Tibial nerve (tissue), 4 donors: ENCODE measurements around the gene NUDT16L1. TPM values are rescaled to one million over a fixed set of nuclear protein-coding genes. Genes with fewer than 3 reads are reported as not detected.

Experiments
- DNase-seq, 2 donors: peaks; one replicate each; pipeline ENCODE4 v3.0.0-alpha.2; 2019; ENCODE audit warnings: low spot score in 2 of 2
- H3K27ac ChIP-seq, 4 donors: fragments of 200-600 bp; sonication (generic) in 3 of 4; one replicate each; pipeline ENCODE4 v1.5.1; 2017 to 2019; ENCODE audit warnings: mild to moderate bottlenecking in 1 of 4
- H3K27me3 ChIP-seq, 2 donors: fragments of 200-600 bp; sonication (generic) in 1 of 2; one replicate each; pipeline versions ENCODE4 v1.5.1 to v1.6.0; 2017 to 2019
- H3K36me3 ChIP-seq, 3 donors: fragments of 200-600 bp; sonication (generic); one replicate each; pipeline ENCODE4 v1.5.1; 2018 to 2019
- H3K4me1 ChIP-seq, 4 donors: fragments of 200-600 bp; sonication (generic) in 3 of 4; one replicate each; pipeline ENCODE4 v1.5.1; 2017 to 2019
- H3K4me3 ChIP-seq, 4 donors: fragments of 200-600 bp; sonication (generic) in 3 of 4; one replicate each; pipeline ENCODE4 v1.5.1; 2017 to 2019; ENCODE audit warnings: mild to moderate bottlenecking in 1 of 4, moderate library complexity in 1 of 4
- H3K9me3 ChIP-seq, 4 donors: fragments of 200-600 bp; sonication (generic) in 3 of 4; one replicate each; pipeline ENCODE4 v1.5.1; 2017 to 2019
- EP300 ChIP-seq, 2 donors: sonication (generic); formaldehyde crosslinking; IDR thresholded peaks; one replicate each; pipeline ENCODE4 v1.6.1; 2017; ENCODE audit warnings: antibody characterized with exemption in 2 of 2, mild to moderate bottlenecking in 1 of 2
- POLR2A ChIP-seq, 2 donors: fragments of 450-650 bp; IDR thresholded peaks; one replicate each; pipeline ENCODE4 v1.6.1; 2017; ENCODE audit warnings: antibody characterized with exemption in 2 of 2, mild to moderate bottlenecking in 2 of 2, moderate library complexity in 2 of 2
- WGBS, 2 donors: methylation state at CpG; one replicate each; pipeline ENCODE4 v1.1.5; 2018; 5-methylcytosine and 5-hydroxymethylcytosine counted together
- total RNA-seq, 4 donors: library from RNA; depleted of rRNA; stranded (reverse); fragments of >200 nt; gene quantifications; one replicate each; pipeline ENCODE4 v1.1.0, GENCODE V29; 2016
- TF ChIP-seq, protein P1 (sequence below), 5 experiments: fragments of 200-600 bp in 3 of 5; fragments of 450-650 bp in 2 of 5; sonication (generic) in 3 of 5; IDR thresholded peaks; one replicate each; pipeline ENCODE4 v1.5.1; 2016 to 2019; ENCODE audit warnings: antibody characterized with exemption in 5 of 5, mild to moderate bottlenecking in 3 of 5, moderate library complexity in 2 of 5

Gene NUDT16L1
- total RNA-seq, 4 donors from 2014 or later: 30.3 to 63.7 (median 48.5) TPM

DNA sequence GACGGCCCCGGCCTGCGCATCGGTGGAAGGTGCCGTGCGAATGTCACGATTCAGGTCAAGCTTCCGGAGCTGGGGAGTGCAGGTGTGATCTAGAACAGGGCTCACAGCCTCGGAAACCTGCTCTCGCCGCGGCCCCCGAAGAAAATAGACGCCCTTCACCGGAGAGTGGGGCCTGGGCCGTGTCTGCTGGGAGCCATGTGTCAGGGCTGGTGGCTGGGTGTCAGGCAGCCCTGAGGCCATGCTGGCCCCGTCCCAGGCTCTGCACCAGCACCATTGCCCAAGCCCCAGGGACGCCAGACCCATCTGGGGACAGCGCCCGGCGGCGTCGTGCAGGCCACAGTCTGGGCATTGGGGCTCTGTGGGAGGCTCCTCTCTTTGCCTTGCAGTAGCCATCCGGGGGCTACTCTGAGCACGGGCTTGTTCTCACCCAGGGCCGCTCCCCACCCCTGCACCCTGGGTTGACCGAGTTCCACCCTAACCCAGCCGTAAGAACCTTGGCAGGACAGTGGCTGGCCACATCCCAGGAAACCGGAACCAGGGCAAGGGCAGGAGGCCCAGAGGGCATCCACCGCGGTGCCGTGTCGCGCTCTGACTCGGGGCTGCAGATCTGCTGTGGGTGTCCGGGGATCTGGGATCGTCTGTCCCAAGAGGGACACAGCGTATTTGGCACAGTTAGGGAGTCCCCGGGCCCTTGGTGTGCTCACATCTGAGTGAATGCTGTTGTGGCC is 5.3 kb upstream of the NUDT16L1 start:
- no peak overlapping the region for H3K4me3 ChIP-seq
- peaks cover 0 to 76% (median 12%) of the 10 kb centered on the region in 3 donors for H3K36me3 ChIP-seq
- H3K27me3 ChIP-seq: no peaks in the 10 kb centered on the region
- no peak overlapping the region for H3K27ac ChIP-seq
- WGBS, 2 donors: 80 to 90% methylated on average over 22 to 39 of the region's 39 CpGs
- H3K9me3 ChIP-seq: no peaks in the 10 kb centered on the region
- H3K4me1 ChIP-seq: peaks cover 0 to 10% (median 5%) of the 10 kb centered on the region in 4 donors
- TF ChIP-seq EP300 (IDR thresholded peaks at IDR 0.05) (no peak), POLR2A (IDR thresholded peaks at IDR 0.05) (no peak)
- TF ChIP-seq, protein P1, sequence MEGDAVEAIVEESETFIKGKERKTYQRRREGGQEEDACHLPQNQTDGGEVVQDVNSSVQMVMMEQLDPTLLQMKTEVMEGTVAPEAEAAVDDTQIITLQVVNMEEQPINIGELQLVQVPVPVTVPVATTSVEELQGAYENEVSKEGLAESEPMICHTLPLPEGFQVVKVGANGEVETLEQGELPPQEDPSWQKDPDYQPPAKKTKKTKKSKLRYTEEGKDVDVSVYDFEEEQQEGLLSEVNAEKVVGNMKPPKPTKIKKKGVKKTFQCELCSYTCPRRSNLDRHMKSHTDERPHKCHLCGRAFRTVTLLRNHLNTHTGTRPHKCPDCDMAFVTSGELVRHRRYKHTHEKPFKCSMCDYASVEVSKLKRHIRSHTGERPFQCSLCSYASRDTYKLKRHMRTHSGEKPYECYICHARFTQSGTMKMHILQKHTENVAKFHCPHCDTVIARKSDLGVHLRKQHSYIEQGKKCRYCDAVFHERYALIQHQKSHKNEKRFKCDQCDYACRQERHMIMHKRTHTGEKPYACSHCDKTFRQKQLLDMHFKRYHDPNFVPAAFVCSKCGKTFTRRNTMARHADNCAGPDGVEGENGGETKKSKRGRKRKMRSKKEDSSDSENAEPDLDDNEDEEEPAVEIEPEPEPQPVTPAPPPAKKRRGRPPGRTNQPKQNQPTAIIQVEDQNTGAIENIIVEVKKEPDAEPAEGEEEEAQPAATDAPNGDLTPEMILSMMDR (IDR thresholded peaks at IDR 0.05): no peak
- no peak for DNase-seq

DNA sequence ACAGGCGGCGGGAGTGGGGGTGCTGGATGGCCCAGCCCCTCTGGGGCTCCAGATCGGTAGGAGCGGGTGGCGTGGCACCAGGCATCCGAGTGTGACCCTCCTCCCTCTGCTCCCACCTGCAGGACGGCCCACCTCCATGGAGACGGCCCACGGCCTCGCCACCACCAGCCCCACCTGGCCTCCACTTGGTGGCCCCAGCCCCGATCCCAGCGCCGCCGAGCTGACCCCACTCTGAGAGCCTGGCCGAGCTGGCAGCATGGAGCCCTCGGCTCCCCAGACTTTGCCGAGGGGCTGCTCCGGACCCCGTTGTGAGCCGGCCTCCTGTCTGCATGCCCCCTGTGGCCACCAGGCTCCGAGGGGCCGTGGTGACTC is 4.7 kb upstream of the NUDT16L1 start:
- H3K4me1 ChIP-seq: peaks cover 0 to 12% (median 6%) of the 10 kb centered on the region in 4 donors
- 73 to 91% methylated on average over 5 to 20 of the region's 22 CpGs for WGBS, 2 donors
- H3K27ac ChIP-seq: no peak overlapping the region
- peaks cover 0 to 70% (median 12%) of the 10 kb centered on the region in 3 donors for H3K36me3 ChIP-seq
- no peaks in the 10 kb centered on the region for H3K27me3 ChIP-seq
- no peaks in the 10 kb centered on the region for H3K9me3 ChIP-seq
- H3K4me3 ChIP-seq: no peak overlapping the region
- DNase-seq: no peak
- TF ChIP-seq EP300 (IDR thresholded peaks at IDR 0.05): no peak
- TF ChIP-seq POLR2A (IDR thresholded peaks at IDR 0.05): no peak
- TF ChIP-seq, protein P1 (IDR thresholded peaks at IDR 0.05): no peak

DNA sequence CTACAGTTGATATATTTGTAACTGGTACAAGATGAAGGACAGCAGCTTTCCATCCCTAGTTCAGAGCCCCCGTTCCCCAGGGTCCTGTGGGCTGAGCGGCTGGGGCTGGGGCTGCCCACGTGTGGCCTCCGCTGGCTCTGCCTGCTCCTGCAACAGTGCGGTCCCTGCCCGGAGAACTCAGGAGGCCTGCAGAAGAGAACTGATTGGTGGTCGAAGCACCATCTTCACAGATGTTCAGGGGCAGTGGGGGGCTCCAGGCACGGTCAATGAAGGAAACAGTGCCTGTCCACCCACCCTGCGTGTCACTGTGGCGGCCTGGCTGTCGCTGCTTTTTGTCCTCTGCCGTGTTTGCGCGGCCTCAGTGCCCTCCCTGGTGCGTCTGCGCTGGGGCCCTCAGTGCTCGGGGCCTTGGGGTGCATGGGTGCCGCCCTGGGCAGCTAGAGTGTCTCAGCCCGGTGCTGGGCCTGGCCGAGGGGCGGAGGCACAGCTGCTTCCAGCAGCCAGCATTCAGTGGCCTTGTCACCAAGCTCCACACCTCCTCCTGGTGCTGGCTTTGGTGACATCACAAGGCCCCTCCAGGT is 4.2 kb upstream of the NUDT16L1 start:
- Histone ChIP-seq H3K4me3 (no peak overlapping the region), H3K27me3 (no peaks in the 10 kb centered on the region), H3K36me3 (peaks cover 0 to 65% (median 12%) of the 10 kb centered on the region in 3 donors), H3K27ac (no peak overlapping the region), H3K9me3 (no peaks in the 10 kb centered on the region), H3K4me1 (peaks cover 0 to 12% (median 7%) of the 10 kb centered on the region in 4 donors)
- TF ChIP-seq POLR2A (IDR thresholded peaks at IDR 0.05): no peak
- TF ChIP-seq, protein P1 (IDR thresholded peaks at IDR 0.05): no peak
- TF ChIP-seq EP300 (IDR thresholded peaks at IDR 0.05): no peak
- WGBS, 2 donors: 82% methylated on average over 11 to 21 of the region's 21 CpGs
- DNase-seq: no peak

DNA sequence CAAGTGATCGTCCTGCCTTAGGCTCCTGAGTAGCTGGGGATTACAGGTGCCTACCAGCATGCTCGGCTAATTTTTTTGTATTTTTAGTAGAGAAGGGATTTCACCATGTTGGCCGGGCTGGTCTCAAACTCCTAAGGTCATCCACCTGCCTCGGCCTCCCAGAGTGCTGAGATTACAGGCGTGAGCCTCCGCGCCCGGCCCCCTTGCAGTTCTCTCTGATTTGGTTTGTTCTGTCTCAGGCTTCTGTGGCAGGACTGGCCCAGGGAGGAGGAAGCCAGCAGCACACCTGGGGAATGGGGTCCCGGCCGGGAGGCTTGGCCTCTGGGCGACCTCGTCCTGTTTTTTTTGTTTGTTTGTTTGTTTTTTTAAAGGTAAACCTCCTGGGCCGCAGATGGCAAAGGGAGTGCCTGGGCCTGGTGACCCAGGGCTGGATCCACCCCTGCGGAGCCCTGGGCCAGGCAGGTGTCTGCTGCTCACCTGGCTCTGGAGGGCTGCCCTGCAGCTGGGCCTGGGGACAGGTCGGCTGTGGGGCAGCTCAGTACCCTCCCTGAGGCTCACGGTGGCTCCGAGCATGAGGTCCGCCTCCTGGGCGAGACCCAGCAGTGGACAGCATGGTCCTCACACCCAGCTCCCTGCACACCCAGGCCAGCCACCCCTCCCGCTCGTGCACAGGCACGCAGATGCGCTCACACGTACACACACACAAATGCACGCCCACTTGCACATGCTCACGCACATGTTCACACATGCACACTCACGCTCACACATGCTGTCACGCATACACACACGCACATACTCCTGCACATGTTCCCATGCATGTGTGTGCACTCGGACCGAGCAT is 3.3 kb upstream of the NUDT16L1 start:
- Histone ChIP-seq H3K4me3 (no peak overlapping the region), H3K36me3 (peaks cover 0 to 60% (median 5%) of the 10 kb centered on the region in 3 donors), H3K9me3 (no peaks in the 10 kb centered on the region), H3K4me1 (peaks cover 0 to 21% (median 12%) of the 10 kb centered on the region in 4 donors), H3K27ac (no peak overlapping the region), H3K27me3 (no peaks in the 10 kb centered on the region)
- no peak for TF ChIP-seq POLR2A (IDR thresholded peaks at IDR 0.05)
- no peak for TF ChIP-seq EP300 (IDR thresholded peaks at IDR 0.05)
- TF ChIP-seq, protein P1 (IDR thresholded peaks at IDR 0.05): no peak
- DNase-seq: no peak
- WGBS, 2 donors: 81 to 87% methylated on average over 26 to 30 of the region's 31 CpGs
